DMS114 treated with DMSO at 0.1 percent for 48 hours (cell line): ENCODE data around the gene PTTG1IP2.

Experiments used
- DNase-seq: peaks from one replicate; lab custom pipeline; 2025; ENCODE audit not compliant: unreplicated experiment; lab: John Stamatoyannopoulos, UW

PTTG1IP2 gene

GRCh38 chr7:90469554-90469953 is at the start of gene PTTG1IP2:
TSS of gene PTTG1IP2 (plus strand) at chr7:90469639. CDS start at chr7:90469787, 148 bp downstream.
- no peak for DNase-seq

GRCh38 chr7:90421651-90422050 is 47.8 kb upstream of the PTTG1IP2 start:
- DNase-seq = no peak

GRCh38 chr7:90424720-90425119 is 44.7 kb upstream of the PTTG1IP2 start:
- no peak for DNase-seq

- no peak for DNase-seq
These were observed 44.1 kb upstream of the PTTG1IP2 start for GRCh38 chr7:90425376-90425775.

GRCh38 chr7:90430614-90431460 is 38.6 kb upstream of the PTTG1IP2 start:
- no peak for DNase-seq

- no peak for DNase-seq
These were observed 36.7 kb upstream of the PTTG1IP2 start for GRCh38 chr7:90432752-90433151.

GRCh38 chr7:90433221-90433620 is 36.2 kb upstream of the PTTG1IP2 start:
- no peak for DNase-seq

- no peak for DNase-seq
These were observed 23.8 kb upstream of the PTTG1IP2 start for GRCh38 chr7:90445633-90446032.

- DNase-seq = no peak
These were observed 23.1 kb upstream of the PTTG1IP2 start for GRCh38 chr7:90446137-90446899.

- no peak for DNase-seq
These were observed 16.1 kb upstream of the PTTG1IP2 start for GRCh38 chr7:90453259-90453891.

- DNase-seq = no peak
These were observed 15.5 kb upstream of the PTTG1IP2 start for GRCh38 chr7:90453931-90454330.

- DNase-seq = peak; percentile 43
These were observed 14.0 kb upstream of the PTTG1IP2 start for GRCh38 chr7:90455163-90456030.

GRCh38 chr7:90458104-90458503 is 11.3 kb upstream of the PTTG1IP2 start:
- no peak for DNase-seq

- peak; percentile 3 for DNase-seq
These were observed 9.6 kb upstream of the PTTG1IP2 start for GRCh38 chr7:90459888-90460287.

GRCh38 chr7:90461219-90461618 is 8.2 kb upstream of the PTTG1IP2 start:
- no peak for DNase-seq

- DNase-seq = peak; percentile 7
These were observed 6.2 kb upstream of the PTTG1IP2 start for GRCh38 chr7:90463151-90463628.

GRCh38 chr7:90465816-90466215 is 3.6 kb upstream of the PTTG1IP2 start:
- DNase-seq = no peak

GRCh38 chr7:90472805-90473540 is 3.5 kb downstream of the PTTG1IP2 start:
- no peak for DNase-seq

- DNase-seq = no peak
These were observed 4.4 kb downstream of the PTTG1IP2 start for GRCh38 chr7:90473814-90474213.
